ENCODE results near the gene C16orf89.

C16orf89 gene

DNA sequence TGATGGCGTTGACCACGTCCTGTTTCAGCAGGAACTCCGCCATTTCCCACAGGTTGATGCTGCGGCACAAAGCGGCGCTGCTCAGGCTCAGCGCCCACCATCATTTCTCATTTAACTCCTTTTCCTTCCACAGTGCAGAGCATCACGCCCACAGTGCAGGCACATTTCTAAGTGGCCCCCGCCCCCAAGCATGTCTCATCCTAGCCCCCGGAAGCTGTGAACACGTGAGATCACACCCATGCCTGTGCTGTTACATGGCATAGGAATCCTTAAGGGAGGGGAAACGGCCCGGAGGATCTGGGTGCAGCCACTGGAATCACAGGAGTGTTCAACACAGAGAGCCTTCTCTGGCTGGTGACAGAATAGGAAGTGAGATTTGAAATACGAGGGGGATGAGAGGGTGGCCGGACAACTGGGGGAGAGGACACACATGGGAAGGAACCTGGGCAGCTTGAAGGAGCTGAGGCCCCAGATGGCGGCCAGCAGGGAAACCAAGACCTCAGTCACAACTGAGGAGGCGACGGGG is 36.7 kb downstream of the C16orf89 start:
- no peak for DNase-seq (ENCODE audit: low read depth in 2 of 2)

- DNase-seq (ENCODE audit: low read depth in 2 of 2) = no peak
Measured at GRCh38 chr16:5027575-5028235, 38.1 kb downstream of the C16orf89 start.

DNA sequence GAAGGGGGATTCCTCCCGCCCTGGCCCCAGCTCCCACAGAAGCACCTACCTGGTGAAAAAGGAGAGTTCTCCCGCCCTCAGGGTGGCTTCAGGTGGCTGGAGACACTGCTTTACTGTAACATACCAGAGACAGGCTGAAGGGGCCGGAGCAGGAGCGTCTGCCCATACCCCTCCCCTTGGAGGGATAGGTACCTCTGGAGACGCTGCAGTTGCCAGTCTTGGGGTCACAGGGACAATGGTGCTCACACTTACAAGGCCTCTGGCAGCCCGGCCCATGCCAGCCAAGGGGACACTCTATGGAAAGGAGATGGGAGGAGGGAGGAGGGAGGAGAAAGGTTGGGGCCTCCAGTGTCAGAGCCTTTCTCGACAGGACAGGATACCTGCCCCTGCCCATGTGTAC is 38.7 kb downstream of the C16orf89 start:
- no peak for DNase-seq (ENCODE audit: low read depth in 2 of 2)

- no peak for DNase-seq (ENCODE audit: low read depth in 2 of 2)
Measured at GRCh38 chr16:5026664-5027063, 39.1 kb downstream of the C16orf89 start.

DNA sequence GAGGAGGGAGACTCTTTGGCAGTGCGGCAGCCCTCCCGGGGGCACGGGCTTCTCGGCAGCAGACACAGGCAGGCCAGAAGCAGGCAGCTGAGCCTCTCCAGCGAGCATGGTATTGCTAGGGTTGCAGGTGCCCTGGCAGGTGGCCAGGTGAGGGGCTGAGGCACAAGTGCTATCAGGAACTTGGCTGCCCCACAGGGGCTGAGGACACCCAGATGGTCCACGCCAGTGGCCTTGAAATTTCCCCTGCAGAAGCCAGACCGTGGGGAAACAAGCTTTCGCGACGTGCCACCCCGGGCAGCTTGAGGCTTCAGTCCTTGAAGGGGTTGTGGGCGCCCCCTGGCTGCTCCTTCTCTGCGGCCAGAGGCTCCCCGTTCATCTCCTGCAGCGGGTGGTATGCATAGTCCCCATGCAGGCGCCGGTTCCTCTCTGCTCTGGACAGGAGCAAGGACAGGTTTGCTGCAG is 40.6 kb downstream of the C16orf89 start:
- no peak for DNase-seq (ENCODE audit: low read depth in 2 of 2)

- no peak for DNase-seq (ENCODE audit: low read depth in 2 of 2)
Measured at GRCh38 chr16:5024632-5025031, 41.1 kb downstream of the C16orf89 start.

GRCh38 chr16:5022521-5022920 is 43.2 kb downstream of the C16orf89 start:
- no peak for DNase-seq (ENCODE audit: low read depth in 2 of 2)

DNA sequence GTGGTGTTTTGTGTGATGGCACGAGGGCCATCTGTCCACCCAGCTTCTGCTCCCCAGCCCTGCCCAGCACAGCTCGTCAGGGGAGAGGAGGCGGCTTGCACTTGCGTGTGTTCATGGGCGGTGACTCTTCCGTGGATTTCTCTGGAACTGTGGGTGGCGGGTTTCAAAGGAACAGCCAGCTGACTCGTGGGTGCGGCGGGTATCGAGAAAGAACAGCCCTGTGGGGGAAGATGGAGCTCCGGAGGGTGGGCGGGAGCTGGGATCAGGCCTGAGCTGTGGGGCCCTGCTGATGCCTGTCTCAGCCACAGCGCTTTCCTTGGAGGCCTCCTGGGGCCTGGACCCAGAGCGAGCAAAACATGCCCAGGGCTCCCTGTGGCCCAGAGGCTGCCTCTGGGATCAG is 45.2 kb downstream of the C16orf89 start:
- no peak for DNase-seq (ENCODE audit: low read depth in 2 of 2)

- no peak for DNase-seq (ENCODE audit: low read depth in 2 of 2)
Measured at GRCh38 chr16:5019775-5020174, 46.0 kb downstream of the C16orf89 start.

- no peak for DNase-seq (ENCODE audit: low read depth in 2 of 2)
Measured at GRCh38 chr16:5018793-5019192, 47.0 kb downstream of the C16orf89 start.

- no peak for DNase-seq (ENCODE audit: low read depth in 2 of 2)
Measured at GRCh38 chr16:5017678-5017969, 48.1 kb downstream of the C16orf89 start.

DNA sequence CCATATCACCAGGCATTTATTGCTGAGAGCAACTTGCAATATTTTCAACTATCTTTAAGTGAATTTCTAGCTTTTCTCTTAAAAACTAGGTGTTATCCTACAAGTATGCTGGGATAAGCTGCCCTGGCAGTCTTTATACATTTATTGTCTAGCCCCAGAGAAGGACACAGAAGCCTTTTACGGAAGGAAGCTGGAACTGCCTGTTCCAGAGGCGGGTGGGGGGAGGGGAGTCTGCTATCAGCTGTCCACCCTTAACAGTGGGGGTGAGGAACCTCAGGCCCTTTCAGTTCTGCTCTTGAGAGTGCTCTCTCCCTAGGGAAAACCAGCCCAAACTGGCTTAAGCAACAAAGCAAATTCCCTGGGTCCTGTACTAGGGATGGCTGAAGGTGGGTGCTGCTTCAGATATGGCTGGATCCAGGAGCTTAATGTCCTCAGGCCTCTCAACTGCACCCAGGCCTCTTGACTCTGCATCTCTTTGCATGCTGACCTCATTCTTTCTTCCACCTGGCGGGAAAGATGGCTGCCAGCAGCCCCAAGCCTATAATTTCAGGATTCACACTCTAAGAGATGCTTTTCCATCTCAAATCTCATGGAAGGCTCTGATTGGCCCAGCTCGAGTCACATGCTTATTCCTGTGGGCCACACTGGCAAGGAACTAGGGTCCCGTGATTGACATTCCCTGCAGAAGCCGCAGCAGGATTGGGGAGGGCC is 48.6 kb downstream of the C16orf89 start:
- DNase-seq (ENCODE audit: low read depth in 2 of 2) = no peak

DNA sequence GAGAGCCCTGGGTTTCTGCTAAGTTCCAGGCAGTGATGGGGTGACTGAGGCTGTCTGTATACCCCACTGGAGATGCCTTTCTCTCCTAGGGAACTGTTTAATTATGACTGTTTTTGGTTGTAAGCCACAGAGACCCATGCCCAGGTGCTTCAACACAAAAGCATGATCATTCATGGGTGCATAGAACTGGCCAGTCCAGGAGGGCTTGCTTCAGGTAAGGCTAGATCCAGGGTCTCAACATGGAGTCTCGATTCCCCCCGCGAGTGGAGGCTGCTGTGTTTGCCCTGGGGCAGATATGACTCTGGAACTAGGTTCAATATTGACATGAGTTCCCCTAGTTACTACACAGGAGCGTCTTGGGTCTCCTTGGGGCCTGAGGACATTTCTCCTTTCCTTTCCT is 49.9 kb downstream of the C16orf89 start:
- no peak for DNase-seq (ENCODE audit: low read depth in 2 of 2)

DNA sequence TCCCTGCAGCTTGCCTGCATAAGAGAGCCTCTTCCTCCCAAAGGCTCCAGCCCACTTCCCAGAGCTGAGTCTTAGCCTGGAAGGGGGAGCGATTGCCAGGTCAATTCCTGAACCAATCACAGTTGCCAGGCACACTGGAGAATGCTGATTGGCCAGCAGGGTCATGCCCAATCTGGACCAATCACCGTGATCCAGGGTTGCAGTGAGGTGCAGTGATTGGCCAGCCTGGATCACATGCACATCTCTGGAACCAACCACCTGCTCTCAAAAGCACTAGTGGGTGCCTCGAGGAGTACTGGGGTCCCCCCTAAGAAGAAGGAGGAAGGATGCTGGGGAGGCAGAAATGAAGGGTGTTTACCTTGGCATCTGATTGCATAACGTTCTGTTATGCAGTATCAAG is 50.4 kb downstream of the C16orf89 start:
- no peak for DNase-seq (ENCODE audit: low read depth in 2 of 2)

- DNase-seq (ENCODE audit: low read depth in 2 of 2) = no peak
Measured at GRCh38 chr16:5012887-5013286, 52.9 kb downstream of the C16orf89 start.

DNA sequence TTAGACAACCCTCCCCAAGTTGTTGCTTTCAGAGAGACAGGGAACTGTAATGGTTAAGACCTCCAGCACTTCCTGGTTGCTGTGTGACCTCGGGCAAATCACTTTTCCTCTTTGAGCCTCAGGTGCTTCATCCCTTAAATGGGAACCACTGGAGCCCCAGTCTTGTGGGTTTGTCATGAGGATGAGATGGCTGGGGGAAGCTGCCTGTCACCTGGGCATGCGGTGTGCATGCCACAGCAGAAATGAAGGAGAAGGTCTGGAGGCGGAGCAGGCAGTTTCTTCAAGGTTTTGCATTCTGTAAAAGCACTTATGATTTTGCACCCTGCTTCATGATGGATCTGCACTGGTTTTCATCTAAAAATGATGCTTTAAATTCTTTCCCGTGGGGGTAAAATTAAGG is 54.1 kb downstream of the C16orf89 start:
- no peak for DNase-seq (ENCODE audit: low read depth in 2 of 2)

- no peak for DNase-seq (ENCODE audit: low read depth in 2 of 2)
Measured at GRCh38 chr16:5010576-5011329, 55.0 kb downstream of the C16orf89 start.

DNA sequence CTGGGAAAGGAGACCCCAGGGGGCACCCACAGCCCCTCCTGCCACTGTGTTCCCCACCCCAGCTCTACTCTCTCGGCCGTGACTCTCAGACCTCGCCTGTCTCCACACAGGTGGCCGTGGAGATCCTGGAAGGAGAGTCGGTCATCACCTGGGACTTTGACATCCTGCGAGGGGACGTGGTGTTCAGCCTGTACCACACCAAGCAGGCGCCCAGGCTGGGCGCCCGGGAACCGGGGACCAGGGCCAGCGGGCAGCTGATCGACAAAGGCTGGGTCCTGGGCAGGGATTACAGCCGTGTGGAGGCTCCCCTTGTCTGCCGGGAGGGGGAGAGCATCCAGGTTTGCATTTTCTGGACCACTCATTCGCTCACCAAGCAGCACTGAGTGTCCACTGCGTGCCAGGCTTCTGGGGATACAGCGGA is 57.4 kb downstream of the C16orf89 start:
- DNase-seq (ENCODE audit: low read depth in 2 of 2) = no peak

DNA sequence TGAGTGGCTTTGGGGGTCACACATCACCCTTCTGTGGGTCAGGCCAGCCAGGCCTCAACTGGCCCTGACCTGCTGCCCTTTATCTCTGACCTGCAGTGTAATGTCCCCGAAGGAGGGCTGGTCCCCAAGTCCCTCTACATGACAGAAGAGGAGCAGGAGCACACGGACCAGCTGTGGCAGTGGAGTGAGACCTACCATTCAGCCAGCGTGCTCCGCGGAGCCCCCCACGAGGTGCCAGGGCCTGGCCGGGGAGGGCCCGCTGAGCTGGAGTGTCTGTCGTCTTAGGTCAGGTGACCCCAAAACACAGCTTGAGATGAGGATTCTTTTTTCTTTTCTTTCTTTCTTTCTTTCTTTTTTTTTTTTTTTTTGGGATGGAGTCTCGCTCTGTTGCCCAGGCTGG is 58.5 kb downstream of the C16orf89 start:
- DNase-seq (ENCODE audit: low read depth in 2 of 2) = no peak

- DNase-seq (ENCODE audit: low read depth in 2 of 2) = no peak
Measured at GRCh38 chr16:5006348-5007193, 59.2 kb downstream of the C16orf89 start.

- no peak for DNase-seq (ENCODE audit: low read depth in 2 of 2)
Measured at GRCh38 chr16:5005916-5006315, 59.8 kb downstream of the C16orf89 start.

DNA sequence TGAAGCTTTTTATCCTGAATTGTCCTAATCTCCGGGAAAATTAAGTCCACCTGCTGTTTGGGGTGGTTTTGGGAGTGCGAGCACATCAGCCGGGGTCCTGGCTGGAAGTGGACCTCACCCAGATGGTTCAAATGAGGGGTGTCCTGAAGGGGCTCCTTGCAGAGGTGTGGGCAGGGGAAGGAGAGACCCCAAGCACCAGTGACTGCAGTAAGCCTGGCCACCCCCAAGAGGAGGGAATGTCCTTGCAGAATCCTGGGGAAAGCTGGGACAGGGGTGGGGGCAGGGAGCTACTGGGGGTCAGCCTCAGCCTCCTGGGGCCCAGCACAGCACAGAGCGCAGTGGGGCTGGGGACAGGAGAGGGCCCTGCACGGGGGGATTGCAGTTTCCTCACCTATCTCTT is 61.4 kb downstream of the C16orf89 start:
- no peak for DNase-seq (ENCODE audit: low read depth in 2 of 2)
